Thymus (tissue), 11 donors: ENCODE results near the gene TACC2. TPM values are rescaled to one million over a fixed set of nuclear protein-coding genes. Genes with fewer than 3 reads are reported as not detected.

Experiments
- DNase-seq, 9 donors: peaks; one replicate each; pipeline ENCODE4 v3.0.0-alpha.2; 2013; ENCODE audit warnings: low spot score in 9 of 9, low read depth in 6 of 9, missing footprints in 1 of 9
- H3K27ac ChIP-seq, 2 donors: one replicate each; pipeline ENCODE4 v1.5.1; 2013; ENCODE audit warnings: control low read depth in 1 of 2, low read depth in 1 of 2, low read length in 1 of 2, mild to moderate bottlenecking in 1 of 2, moderate library complexity in 1 of 2
- H3K27me3 ChIP-seq, 2 donors: one replicate each; pipeline ENCODE4 v1.5.1; 2013; ENCODE audit warnings: low read length in 1 of 2; ENCODE audit not compliant: control insufficient read depth in 2 of 2, insufficient read depth in 1 of 2
- H3K36me3 ChIP-seq, 2 donors: one replicate each; pipeline ENCODE4 v1.5.1; 2013; ENCODE audit warnings: low read length in 1 of 2, mild to moderate bottlenecking in 1 of 2, moderate library complexity in 1 of 2; ENCODE audit not compliant: control insufficient read depth in 2 of 2, insufficient read depth in 2 of 2
- H3K4me1 ChIP-seq, 2 donors: one replicate each; pipeline ENCODE4 v1.5.1; 2013; ENCODE audit warnings: low read length in 2 of 2; ENCODE audit not compliant: control insufficient read depth in 2 of 2, insufficient read depth in 2 of 2
- H3K4me3 ChIP-seq, 2 donors: one replicate each; pipeline ENCODE4 v1.5.1; 2013; ENCODE audit warnings: low read length in 2 of 2, control low read depth in 1 of 2, mild to moderate bottlenecking in 1 of 2
- H3K9me3 ChIP-seq, 2 donors: one replicate each; pipeline ENCODE4 v1.5.1; 2013; ENCODE audit warnings: low read length in 1 of 2, mild to moderate bottlenecking in 1 of 2; ENCODE audit not compliant: control insufficient read depth in 2 of 2, insufficient read depth in 1 of 2
- WGBS: extraction: QIAGEN DNeasy Blood & Tissue Kit; methylation state at CpG from one replicate; pipeline ENCODE4 v1.1.7; 2013; 5-methylcytosine and 5-hydroxymethylcytosine counted together
- polyA plus RNA-seq: library from polyadenylated mRNA; stranded (reverse); fragments of 200-250 nt; gene quantifications from one replicate; pipeline ENCODE4 v1.2.3, GENCODE V29; 2013
- total RNA-seq: library from RNA; stranded (reverse); fragments of 120-200 nt; gene quantifications from one replicate; pipeline ENCODE4 v1.2.4, GENCODE V29; 2013
- donor health status: healthy.

TACC2 gene
- total and polyA plus RNA-seq, 2 donors, result 4.6 to 57.3 TPM

DNA sequence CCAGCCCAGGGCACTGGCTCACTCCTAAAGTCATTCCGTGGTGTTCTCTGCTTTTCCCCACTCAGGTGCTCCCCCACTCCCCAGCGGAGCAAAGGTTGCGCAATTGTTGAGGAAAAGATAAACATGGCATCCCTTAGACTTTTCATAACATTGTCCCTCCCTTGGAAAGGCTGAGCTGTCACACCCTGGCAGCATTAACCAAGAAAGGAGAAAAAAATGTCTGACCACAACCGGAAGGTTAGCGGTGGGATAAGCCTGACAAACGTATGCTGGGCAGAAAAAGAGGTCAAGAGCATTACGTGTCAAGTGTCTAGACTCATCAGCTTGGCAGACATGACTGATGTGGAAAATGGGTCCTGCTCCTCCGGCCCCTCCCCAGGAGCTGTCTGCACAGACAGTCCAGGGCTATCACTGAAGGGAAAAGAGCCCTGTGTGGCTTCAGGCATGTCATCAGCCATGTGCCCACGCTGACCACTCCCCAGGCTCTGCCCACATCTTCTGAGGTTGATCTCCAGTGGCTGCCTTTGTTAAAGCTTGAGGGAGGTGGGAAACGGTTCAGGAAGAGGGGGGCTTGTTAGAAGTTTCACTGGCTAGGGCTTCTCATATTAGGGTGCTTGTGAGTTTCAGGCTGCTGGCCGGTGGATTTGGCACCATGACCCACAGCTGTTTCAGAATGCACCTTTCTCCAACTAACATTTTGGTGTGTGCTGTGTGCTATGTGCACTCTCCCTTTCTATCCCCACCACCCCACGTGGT, 312.3 kb downstream of the TACC2 start:
- DNase-seq, result no peak
- Histone ChIP-seq H3K9me3 (no peaks in the 10 kb centered on the region), H3K4me1 (no peaks in the 10 kb centered on the region), H3K27ac (no peak overlapping the region), H3K36me3 (no peaks in the 10 kb centered on the region), H3K27me3 (no peaks in the 10 kb centered on the region), H3K4me3 (no peak overlapping the region)
- 75% methylated on average over 12 of the region's 12 CpGs for WGBS

DNA sequence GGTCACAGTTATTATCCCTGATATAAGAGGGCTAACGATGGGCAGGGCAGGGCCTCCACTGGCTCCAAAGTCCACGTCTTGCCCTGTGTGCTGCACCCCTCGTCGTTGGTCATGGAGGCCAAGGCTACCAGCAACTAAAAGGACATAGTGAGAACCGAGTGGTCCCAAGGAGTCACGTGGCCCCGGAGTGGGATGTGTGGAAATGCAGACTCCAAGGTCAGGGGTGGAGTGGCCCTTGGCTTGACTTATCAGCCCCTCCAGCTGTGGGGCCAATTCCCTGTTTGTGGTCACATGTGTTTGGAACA, 312.8 kb downstream of the TACC2 start:
- H3K4me3 ChIP-seq, result no peak overlapping the region
- WGBS, result 91% methylated on average over 7 of the region's 7 CpGs
- H3K27me3 ChIP-seq, result no peaks in the 10 kb centered on the region
- no peak for DNase-seq
- no peaks in the 10 kb centered on the region for H3K4me1 ChIP-seq
- H3K27ac ChIP-seq, result no peak overlapping the region
- H3K36me3 ChIP-seq, result no peaks in the 10 kb centered on the region
- H3K9me3 ChIP-seq, result no peaks in the 10 kb centered on the region

DNA sequence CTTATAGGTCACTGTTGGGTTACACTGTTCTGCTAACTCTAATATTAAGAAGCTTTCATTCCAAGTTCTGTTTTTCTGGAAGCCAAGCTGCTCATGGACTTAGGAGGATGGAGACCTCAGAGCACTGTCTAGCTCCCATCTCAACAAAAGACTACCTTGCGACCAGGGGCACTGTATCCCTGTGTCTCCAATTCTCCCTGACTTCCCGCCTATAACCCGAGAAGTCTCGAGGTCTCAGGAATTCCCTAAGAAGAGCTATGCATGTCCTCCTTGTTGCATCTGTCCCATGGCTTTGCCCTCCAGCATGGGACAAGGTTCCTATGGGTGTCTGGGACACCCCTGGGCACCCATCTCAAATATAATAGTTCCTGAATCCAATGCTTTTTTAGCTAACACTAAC, 313.4 kb downstream of the TACC2 start:
- no peak overlapping the region for H3K4me3 ChIP-seq
- 95% methylated on average over 4 of the region's 4 CpGs for WGBS
- no peaks in the 10 kb centered on the region for H3K4me1 ChIP-seq
- H3K27me3 ChIP-seq, result no peaks in the 10 kb centered on the region
- no peak for DNase-seq
- no peaks in the 10 kb centered on the region for H3K9me3 ChIP-seq
- H3K36me3 ChIP-seq, result no peaks in the 10 kb centered on the region
- no peak overlapping the region for H3K27ac ChIP-seq

DNA sequence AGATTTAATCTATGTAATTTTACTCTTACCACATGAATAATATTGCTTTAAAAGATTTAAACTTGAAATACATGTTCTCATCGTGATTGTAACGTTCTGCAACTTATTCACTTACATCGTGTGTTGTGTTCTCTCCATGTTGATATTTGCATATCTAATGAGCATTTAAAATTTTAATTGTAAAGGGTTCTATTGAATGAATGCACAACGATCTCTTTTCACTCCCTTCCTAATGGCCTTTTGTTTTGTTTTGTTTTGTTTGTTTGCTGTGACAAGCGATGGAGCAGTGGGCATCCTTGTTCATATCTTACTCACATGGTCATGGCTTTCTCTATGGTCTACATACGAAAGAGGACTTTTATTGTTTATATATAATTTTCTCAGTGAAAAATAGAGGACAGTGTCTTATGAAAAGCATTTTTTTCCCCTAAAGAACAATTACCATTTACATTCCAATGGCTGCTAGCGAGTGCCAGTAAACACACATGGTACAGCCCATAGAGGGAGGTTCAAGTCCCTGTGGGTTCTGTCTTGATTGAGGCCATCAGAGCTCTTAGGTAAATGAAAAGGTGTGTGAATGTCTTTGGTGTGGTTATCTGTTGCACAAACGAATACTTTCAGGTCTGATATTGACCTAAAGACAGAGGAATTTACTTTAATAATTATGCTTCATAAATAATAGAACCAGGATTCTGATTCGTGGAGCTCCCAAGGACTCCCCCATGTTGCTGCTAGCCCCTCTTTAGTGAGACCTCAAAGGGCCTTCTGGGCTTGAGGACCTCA, 314.5 kb downstream of the TACC2 start:
- H3K36me3 ChIP-seq, result no peaks in the 10 kb centered on the region
- no peak overlapping the region for H3K4me3 ChIP-seq
- H3K9me3 ChIP-seq, result no peaks in the 10 kb centered on the region
- 90% methylated on average over 9 of the region's 9 CpGs for WGBS
- no peaks in the 10 kb centered on the region for H3K27me3 ChIP-seq
- H3K4me1 ChIP-seq, result peaks cover 0 to 2% of the 10 kb centered on the region in 2 donors
- H3K27ac ChIP-seq, result no peak overlapping the region
- DNase-seq, result no peak

Other genes with a start within 250 kb of the TACC2 start
- 26.3 TPM for gene ATE1, start 61.1 kb upstream of the TACC2 start, total RNA-seq
- 12.0 TPM for gene ATE1, start 61.1 kb upstream of the TACC2 start, polyA plus RNA-seq
- 81.5 TPM for gene NSMCE4A, start 13.9 kb upstream of the TACC2 start, total RNA-seq
- gene NSMCE4A, start 13.9 kb upstream of the TACC2 start, polyA plus RNA-seq, result 131 TPM